GM19438 (cell line): Measurements from ENCODE around the gene SPAG6.
A peak's percentile ranks its signal among the peaks of the same experiment; 100 is the strongest.
"Not testable (repeated sequence)": the region's sequence is repeated elsewhere in the genome, so short reads cannot be mapped to it uniquely, and the experiment has no call there.

Experiments
- ATAC-seq: cut with Tn5 transposase; IDR thresholded peaks from one replicate; pipeline ENCODE4 v1.9.1; 2021; ENCODE audit warnings: low read depth; ENCODE audit not compliant: unreplicated experiment

SPAG6 gene

DNA sequence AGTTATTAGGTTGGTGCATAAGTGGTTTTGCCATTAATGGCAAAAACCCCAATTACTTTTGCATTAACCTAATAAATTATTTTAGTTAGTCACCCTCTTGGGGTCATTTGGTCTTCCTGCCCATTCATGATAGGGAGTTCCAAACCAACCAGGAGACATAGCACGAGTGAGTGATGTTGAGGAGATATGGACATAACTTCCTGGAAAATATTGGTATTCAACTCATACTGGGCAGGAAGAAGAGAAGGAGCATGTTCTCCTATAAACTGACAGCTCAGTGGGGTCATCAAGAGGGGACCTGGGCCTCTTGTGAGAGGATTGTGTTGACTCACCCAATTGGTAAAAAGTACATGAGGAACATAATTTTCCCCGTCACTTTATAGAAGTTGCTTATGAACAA, 23.7 kb downstream of the SPAG6 start:
- ATAC-seq: no peak

DNA sequence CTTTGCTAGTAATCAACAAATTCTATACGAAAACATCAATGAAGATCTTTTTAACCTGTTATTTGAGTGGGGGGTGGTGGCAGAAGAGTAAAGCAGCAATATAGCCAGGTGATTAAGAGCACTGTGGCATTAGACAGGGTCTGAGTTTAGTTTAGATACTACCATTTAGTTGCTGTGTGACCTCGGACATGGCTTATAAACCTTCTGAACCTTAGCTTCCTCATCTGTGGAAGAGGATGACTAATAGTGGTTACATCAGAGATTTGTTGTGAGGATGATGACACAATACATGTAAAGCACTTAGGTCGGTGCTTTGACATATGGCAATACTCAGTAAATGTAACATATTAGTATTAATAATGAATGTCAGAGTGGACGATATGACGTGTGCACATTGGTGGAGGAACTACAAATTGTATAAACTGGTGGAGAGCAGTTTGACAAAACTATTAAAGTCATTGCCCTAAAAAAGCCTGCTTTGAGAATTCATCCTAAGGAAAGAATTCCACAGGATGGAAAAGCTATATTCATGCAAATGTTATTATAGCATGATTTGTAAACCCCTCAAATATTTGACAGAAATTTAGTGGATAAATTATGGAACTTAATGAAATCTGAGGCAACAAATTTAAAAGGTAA, 24.3 kb downstream of the SPAG6 start:
- ATAC-seq: no peak

DNA sequence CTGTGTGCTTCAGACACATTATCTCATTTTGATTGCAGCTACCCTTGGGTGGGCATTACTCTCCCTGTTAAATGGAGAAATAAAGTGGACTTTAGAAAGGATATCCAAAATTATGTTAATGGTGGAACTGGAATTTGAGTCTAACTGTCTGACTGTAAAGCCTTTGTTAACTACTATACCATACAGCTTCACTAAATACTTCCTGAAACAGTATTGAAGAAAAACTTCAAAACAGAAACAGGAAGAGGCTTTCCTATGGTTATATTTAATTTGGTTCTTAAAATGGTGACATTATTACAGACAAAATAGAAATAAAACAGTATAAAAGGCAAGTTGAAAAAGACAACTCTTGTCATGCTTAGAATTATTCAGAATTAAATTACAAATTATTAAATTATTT, 25.0 kb downstream of the SPAG6 start:
- no peak for ATAC-seq

DNA sequence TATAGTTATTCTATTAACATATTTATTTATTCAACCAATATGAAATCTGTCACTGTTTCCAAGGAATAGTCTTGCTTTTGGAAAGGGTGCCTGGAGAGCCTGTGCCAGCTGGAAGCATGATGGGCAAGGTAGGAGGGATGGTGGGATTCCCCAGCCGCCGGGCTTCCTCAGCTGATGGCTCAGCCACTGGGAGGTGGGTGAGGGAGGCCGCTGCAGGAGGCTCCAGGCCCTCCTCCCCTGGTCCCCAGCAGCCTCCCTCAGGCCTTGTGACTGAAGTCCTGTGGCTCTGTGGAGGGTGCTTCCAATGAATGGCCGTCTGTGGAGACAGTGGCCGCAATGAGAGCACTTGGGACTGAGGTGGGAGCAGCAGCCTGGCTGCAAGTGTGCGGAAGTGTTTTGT, 27.0 kb downstream of the SPAG6 start:
- ATAC-seq: no peak

DNA sequence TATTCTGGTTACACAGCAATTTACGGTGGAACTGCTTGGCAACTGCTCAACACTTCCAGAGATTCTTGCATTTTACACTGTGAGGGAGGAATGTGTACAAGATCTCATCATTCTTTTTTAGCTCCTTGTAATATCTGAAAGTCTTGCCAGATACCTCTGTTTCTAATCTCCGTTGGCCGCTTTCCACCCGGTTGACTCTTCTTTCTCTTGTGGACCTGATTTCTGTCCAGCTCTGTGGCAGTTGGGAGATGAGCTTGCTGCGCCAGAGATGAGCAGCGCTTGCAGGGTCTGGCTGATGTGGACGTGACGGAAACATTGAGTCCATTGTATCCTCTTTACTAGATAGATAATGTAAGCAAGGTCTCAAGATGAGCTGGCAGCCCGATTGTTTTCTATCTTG, 27.6 kb downstream of the SPAG6 start:
- ATAC-seq: no peak

DNA sequence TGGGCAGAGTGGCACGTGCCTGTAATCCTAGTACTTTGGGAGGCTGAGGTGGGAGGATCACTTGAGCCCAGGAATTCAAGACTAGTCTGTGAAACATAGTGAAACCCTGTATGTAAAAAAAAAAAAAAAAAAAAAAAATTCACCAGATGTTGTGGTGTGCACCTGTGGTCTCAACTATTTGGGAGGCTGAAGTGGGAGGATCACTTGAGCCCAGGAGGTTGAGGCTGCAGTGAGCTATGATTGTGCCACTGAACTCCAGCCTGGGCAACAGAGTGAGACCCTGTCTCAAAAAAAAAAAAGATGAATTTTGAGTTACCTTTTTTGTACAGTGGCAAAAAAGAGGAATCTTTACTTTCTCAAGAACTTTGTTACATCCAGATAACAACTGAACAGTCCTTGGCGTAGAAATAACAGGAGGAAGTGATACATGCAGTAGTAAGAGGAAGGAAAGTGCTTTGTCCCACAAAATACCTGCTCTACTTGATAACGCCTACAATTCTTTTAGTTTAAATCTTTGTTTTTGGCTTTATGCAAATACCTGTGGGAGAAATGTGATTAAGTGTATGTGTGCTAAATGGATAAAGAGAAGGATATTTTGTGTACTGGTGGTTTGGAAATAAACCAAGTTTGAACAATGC, 29.3 kb downstream of the SPAG6 start:
- ATAC-seq: no peak

DNA sequence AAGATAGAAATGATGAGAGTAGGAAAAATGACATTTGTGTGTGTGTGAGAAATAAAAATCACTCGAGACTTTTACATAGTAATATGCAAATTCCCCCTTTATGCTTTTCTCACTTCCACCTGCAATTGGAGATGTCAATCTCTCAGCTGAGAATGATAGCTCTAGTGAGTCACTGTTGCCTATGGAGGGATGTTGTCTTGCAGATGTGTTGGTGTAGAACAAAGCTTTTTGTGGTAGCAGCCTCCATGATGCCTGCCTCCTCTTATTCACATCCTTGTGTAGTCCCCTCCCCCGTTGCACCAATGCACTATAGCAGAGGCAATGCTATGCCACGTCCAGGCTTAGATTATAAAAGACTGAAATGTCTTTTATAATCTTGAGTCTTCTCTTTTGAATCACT, 33.8 kb downstream of the SPAG6 start:
- peak; percentile 38 for ATAC-seq

DNA sequence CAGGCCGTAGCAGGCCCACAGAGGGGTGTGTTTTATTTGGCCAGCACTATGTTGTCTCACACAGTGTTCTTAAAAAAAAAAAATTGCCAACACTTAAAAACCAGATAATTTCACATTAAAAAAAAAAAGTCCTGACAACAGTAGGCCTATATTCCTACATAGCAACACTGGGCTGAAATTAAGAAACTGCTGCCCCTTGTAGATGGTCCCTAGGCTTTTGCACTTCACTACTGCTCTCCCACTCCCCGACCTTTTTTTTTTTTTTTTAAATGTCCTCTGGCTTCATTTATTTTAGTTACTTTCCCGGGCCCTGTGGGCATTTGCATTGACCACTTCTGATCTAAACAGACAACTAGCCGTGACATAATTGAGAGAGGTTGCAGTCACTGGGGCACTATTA, 36.0 kb downstream of the SPAG6 start:
- no peak for ATAC-seq

DNA sequence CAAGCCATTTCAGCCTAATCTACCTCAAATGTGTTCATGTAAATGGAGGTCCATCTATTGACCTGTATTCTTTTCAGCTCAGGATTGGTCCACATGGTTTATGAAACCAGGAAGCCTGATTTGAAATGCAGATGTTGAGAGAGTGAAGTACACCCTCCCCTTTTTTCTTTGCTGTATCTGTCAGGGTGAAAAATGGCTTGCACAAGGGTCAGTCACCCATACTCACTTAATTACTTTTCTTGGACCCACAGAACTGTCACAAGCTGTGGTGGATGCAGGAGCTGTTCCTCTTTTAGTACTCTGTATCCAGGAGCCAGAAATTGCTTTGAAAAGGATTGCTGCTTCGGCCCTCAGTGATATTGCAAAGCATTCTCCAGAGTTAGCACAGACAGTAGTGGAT, 41.2 kb downstream of the SPAG6 start:
- no peak for ATAC-seq

DNA sequence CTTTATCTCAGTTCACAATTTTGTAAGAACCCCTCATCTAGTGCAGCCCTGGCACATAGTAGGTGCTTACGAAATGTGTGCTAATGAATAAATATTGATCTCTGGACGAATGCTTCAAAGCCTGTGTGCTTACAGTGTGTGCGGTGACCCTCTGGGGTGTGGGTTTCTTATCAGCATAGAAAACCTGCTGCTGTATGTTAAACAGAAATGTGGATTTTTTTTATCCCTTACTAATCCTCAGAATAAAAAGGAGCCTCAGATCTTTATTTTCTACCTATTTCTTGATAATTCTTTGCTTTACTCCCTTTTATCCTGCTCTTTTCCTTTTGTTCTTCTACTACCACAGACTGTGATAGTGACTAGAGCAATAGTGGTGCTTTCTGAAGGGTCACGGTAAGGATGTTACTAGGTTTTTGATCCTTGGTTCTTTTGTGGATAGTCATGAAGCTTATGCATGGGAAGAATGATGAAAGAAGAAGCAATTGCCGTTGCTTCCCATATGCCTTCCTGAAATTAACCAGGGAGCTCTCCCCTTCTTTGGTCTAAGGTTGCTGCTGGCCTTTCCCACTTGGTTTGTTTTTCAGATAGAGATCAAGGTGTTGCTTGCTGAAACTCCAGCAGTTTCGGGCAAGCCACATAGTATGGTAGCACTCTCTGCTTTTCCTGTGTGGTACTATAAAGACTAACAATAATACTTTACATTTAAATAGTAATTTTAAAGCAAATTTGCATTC, 44.7 kb downstream of the SPAG6 start:
- ATAC-seq: no peak

DNA sequence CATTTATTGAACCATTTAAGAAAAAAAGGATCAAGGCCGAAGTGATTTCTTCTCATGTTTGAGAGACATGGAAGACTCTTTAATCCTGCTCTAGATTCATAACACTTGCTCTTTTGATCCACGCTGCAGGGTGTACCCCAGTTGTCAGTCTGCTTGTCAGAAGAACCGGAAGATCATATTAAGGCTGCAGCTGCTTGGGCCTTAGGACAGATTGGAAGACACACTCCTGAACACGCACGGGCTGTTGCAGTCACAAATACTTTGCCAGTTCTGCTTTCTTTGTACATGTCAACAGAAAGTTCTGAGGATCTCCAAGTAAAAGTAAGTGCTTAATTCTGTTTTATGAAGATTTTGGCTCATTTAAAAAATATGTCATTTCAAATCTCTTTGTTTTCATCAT, 46.3 kb downstream of the SPAG6 start:
- ATAC-seq: no peak

DNA sequence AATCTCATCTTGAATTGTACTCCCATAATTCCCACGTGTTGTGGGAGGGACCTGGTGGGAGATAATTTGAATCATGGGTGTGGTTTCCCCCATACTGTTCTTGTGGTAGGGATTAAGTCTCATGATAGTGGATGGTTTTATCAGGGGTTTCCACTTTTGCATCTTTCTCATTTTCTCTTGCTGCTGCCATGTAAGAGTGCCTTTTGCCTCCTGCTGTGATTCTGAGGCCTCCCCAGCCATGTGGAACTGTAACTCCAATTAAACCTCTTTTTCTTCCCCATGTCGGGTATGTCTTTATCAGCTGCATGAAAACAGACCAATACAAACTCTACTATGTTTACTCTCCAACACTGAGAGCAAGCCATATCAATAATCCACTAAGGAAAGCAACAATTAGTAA, 50.9 kb downstream of the SPAG6 start:
- ATAC-seq: not testable (repeated sequence)

DNA sequence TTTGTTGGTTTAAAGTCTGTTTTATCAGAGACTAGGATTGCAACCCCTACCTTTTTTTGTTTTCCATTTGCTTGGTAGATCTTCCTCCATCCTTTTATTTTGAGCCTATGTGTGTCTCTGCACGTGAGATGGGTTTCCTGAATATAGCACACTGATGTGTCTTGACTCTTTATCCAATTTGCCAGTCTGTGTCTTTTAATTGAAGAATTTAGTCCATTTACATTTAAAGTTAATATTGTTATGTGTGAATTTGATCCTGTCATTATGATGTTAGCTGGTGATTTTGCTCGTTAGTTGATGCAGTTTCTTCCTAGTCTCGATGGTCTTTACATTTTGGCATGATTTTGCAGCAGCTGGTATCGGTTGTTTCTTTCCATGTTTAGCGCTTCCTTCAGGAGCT, 61.6 kb downstream of the SPAG6 start:
- not testable (repeated sequence) for ATAC-seq

DNA sequence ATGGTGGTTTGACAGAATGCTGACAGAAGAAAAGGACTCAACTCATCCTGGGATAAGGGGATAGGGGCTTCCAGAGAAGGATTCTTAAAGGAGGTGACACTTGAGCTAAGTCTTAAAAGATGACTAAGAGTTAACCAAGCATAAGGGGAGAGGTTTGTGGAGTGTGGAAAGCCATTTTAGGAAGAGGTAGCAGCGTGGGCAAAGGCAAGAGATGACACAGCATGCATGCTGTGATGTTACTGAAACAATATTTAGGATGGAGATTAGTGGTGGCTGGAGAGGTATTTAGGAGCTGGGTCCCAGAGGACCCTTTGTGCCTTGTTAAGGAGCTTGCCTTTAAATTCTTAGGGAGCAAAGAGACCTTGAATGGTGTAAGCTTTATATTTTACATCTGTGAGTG, 65.1 kb downstream of the SPAG6 start:
- ATAC-seq: no peak

DNA sequence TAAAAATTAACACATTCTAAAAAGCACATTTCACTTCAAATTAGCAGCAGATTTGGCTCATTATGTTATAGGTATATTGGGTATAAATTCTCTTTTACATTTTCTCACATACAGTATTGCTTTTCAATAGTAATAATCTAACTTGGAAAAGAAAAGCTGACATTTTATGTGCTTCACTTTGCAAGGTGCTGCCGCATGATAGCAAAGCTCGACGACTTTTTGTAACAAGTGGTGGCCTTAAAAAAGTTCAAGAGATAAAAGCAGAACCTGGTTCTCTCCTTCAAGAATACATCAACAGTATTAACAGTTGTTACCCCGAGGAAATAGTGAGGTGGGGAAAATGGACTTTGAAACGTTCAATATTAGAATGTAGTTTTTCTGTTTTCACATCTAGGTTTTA, 65.5 kb downstream of the SPAG6 start:
- ATAC-seq: no peak

DNA sequence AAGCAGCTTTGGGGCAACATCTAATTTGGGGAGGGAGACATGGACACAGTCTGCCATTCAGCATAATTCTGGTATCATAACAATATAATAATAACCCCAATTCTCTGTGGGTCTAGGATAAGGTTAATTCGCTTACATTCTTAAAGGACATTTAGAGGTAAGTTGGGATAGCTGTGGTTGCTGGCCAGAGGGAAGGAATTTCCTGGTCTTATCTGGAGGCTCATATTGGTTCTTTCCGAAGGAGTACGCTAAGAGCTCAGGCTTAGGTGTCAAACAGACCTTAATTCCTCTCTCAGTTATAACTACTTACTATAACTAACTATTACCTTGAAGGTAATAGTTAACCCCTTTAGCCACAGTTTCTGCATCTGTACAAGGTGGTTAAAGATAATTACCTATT, 68.8 kb downstream of the SPAG6 start:
- ATAC-seq: no peak

DNA sequence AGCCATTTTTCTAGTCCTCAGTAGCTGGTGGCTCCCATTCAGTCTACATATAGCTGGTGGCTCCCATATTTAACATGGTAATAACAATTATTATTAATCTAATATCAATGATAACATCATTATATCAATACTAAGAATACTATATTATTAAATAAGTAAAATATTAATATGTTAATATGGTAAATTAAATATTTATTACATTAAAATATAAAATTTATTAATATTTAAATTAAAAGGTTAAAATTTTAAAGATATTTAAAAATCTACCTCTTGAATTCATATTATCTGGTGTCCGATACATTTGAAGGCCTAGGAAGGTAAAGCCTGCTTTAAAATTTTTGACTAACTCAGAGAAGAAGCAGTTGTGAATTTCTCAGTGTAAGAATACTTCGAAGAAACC, 69.8 kb downstream of the SPAG6 start:
- ATAC-seq: no peak

DNA sequence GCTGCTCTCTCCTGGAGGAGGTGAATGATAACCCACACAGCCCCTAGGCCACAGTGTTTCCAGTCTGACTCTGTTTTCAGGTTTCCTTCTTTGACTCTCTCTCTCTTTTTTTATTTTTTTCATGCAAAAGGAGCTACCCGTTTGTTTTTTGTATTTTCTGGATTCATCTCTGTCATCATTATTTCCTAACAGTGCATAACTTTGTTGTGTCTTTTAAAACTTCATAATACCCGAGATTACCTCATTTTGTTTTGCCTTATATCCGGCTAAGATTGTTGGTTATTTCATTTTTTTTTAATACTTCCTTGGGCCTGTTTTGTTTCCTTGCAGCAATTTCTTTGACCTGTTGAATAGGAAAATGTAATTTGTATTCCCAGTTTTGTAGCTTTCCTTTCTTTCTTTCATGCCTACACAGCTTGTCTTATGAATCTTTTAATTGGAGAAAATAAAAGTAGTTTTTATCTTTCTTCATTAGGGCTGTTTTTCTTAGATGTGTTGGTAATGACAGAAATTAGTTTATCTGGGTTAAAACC, 72.5 kb downstream of the SPAG6 start:
- ATAC-seq: no peak

DNA sequence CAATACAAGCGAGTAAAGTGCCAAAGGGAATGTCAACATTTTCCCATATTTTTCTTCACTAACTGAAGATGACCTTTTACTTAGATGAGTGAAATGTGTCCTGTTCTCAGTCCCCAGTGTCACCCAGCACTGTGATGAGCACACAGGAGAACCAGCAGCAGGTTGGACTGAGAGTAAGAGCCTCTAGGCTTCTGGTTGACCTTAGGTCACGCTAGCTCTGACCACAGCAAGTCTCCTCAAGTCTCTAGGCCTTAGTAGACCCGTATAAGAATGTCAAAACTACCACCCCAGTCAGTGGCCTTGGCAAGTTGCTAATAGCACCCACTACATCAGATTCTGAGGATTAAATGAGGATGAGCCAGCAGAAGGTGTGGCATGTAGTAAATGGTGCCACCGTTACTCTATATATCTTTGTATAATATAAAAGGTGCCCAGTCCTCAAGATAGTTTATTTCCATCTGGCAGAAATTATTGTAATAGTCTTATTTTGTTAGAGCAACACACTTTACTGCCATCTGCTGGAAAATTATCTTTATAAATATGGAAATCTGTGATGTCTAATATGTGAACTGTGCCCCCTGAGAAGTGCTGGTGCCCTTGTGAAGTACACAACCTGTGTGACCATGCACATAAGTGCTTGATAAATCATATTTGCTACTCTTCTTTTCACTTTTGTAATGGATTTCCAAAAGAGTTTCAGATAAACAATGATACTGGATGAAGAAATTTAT, 75.7 kb downstream of the SPAG6 start:
- no peak for ATAC-seq

DNA sequence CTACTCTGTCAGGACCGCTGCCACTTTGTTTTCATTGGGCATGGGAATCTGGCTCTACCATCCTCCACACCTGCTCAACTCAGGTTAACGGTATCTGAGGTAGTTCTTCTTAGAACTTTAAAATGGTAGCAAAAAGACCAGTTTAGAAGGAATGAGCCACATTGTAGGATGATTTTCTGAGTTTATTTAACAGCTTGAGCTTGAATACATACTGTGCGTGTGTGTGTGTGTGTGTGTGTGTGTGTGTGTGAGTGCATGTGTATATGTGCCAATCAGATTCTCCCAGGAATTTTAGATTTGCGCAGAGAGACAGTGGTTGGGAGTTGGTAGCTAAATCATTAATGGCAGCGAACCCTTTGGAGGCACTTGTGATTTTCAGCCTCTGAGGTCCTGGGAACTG, 81.4 kb downstream of the SPAG6 start:
- no peak for ATAC-seq

DNA sequence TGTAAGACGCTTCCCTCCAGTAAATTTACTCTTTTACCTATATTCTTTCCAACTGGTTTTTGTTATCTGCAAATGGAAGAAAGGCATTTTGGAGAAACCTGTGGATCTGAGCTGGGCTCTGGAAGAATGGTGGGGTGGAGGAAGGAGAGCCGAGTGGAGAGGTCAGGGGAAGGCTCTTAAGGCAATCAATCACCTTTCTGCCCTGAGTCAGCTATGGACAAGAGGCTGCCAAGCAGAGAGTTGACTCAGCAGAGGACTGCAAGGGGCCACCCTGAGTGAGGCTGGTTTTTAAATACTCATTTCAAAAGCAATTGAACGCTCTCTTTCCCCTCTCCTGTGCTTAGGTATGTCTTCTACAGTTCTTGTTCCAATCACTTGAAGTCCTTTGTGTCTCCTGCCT, 81.8 kb downstream of the SPAG6 start:
- no peak for ATAC-seq
